ENCODE data around the gene LGR6. TPM values are rescaled to one million over a fixed set of nuclear protein-coding genes. Genes with fewer than 3 reads are reported as not detected.
"Not testable (repeated sequence)": the region's sequence is repeated elsewhere in the genome, so short reads cannot be mapped to it uniquely, and the experiment has no call there.

The LGR6 gene
- total RNA-seq, 1 experiment from 2014 or later = 0.56 TPM

GRCh38 chr1:202187697-202188407 is 5.7 kb upstream of the LGR6 start:
- ChIA-PET POLR2A (interaction anchor here (1.3 to 2.7 kb wide), 2 partner anchors 127 to 128 kb away, joined by 4 to 11 read pairs; no protein-coding TSS in a partner anchor), CTCF (interaction anchor here (0.5 to 21.3 kb wide), 22 partner anchors 8 to 531 kb away, joined by 3 to 954 read pairs (median 9); partner anchors contain the start of gene UBE2T)
- Mint-ChIP-seq H3K9me3 (ENCODE audit: unreplicated experiment) (no peaks in the 10 kb centered on the region), H3K4me1 (ENCODE audit: insufficient read depth, unreplicated experiment) (peaks cover 13% of the 10 kb centered on the region), H3K4me3 (ENCODE audit: unreplicated experiment) (no peak overlapping the region), H3K27ac (ENCODE audit: low read depth, unreplicated experiment) (no peak overlapping the region), H3K36me3 (ENCODE audit: insufficient read depth, unreplicated experiment) (peaks cover 5% of the 10 kb centered on the region), H3K27me3 (ENCODE audit: insufficient read depth, unreplicated experiment) (peaks cover 48% of the 10 kb centered on the region)
- intact Hi-C loops (cut with micrococcal nuclease) = loop anchor here (10.0 kb wide), 1 partner anchor 257 kb away; no protein-coding TSS in a partner anchor
- no peak for TF ChIP-seq CTCF (IDR thresholded peaks at IDR 0.05; ENCODE audit: unreplicated experiment)
- no TSS peak for BruUV-seq (replicated peaks)
- no peak for DNase-seq (ENCODE audit: unreplicated experiment)

- peak; percentile 99 for TF ChIP-seq CTCF (IDR thresholded peaks at IDR 0.05; ENCODE audit: unreplicated experiment)
- intact Hi-C loops (cut with micrococcal nuclease) = loop anchor here (1.0 to 10.0 kb wide), 2 partner anchors 126 to 256 kb away; no protein-coding TSS in a partner anchor
- H3K4me1 Mint-ChIP-seq (ENCODE audit: insufficient read depth, unreplicated experiment) = peaks cover 6% of the 10 kb centered on the region
- H3K27me3 Mint-ChIP-seq (ENCODE audit: insufficient read depth, unreplicated experiment) = peaks cover 46% of the 10 kb centered on the region
- no peaks in the 10 kb centered on the region for H3K9me3 Mint-ChIP-seq (ENCODE audit: unreplicated experiment)
- DNase-seq (ENCODE audit: unreplicated experiment) = peak; percentile 87
- H3K36me3 Mint-ChIP-seq (ENCODE audit: insufficient read depth, unreplicated experiment) = peaks cover 5% of the 10 kb centered on the region
- ChIA-PET POLR2A (interaction anchor here (0.6 to 2.7 kb wide), 10 partner anchors 8 to 641 kb away, joined by 3 to 11 read pairs (median 3); no protein-coding TSS in a partner anchor), CTCF (interaction anchor here (0.6 to 21.3 kb wide), 65 partner anchors 10 to 1342 kb away, joined by 3 to 954 read pairs (median 5); partner anchors contain the start of genes PTPN7 and UBE2T)
- H3K4me3 Mint-ChIP-seq (ENCODE audit: unreplicated experiment) = no peak overlapping the region
- no TSS peak for BruUV-seq (replicated peaks)
- no peak overlapping the region for H3K27ac Mint-ChIP-seq (ENCODE audit: low read depth, unreplicated experiment)
These were observed 4.4 kb upstream of the LGR6 start for GRCh38 chr1:202189001-202189790.

DNA sequence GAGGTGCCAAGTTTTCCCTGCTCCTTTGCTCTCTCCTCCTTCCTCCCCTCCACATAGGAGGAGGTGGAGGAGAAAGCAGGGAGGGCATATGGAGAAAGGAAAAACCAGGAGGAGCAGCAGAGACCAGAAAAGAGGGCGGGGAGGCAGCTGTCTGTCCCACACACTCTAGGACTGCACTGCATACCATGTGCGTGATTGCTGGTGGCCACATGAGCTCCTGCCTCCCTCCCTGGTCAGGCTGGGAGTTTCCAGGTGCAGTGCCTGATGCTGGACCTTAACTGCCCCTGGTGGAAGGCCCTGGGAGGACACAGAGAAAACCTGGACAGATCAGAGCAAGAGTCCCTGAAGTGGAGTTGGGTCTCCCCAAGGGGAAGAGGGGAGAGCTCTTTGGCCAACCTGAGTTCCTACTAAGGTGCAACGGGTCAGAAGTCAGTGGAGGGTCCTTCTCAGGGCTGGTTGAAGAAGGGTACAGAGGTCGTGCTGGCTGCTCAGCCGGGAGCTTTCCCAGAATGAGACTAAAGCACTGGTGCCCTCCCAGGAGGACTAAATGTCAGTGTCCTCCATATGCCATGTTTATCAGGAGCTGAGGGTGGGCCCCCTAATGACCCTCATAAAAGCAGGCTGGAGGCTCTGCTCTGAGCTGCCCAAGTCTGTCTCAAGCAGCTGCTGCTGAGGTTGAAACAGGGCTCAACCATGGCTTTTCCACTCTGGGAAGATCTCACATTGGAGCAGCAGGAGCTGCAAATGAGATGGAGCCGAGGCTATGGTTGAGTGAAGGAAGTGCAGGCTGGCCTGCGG is 3.5 kb upstream of the LGR6 start:
- intact Hi-C loops (cut with micrococcal nuclease) = loop anchor here (1.0 to 10.0 kb wide), 2 partner anchors 125 to 255 kb away; no protein-coding TSS in a partner anchor
- peaks cover 5% of the 10 kb centered on the region for H3K36me3 Mint-ChIP-seq (ENCODE audit: insufficient read depth, unreplicated experiment)
- H3K4me1 Mint-ChIP-seq (ENCODE audit: insufficient read depth, unreplicated experiment) = peaks cover under 1% of the 10 kb centered on the region
- H3K27ac Mint-ChIP-seq (ENCODE audit: low read depth, unreplicated experiment) = no peak overlapping the region
- peak; percentile 51 for DNase-seq (ENCODE audit: unreplicated experiment)
- ChIA-PET POLR2A (interaction anchor here (0.6 to 2.7 kb wide), 10 partner anchors 7 to 152 kb away, joined by 3 to 11 read pairs (median 3); partner anchors contain the start of gene UBE2T), CTCF (interaction anchor here (0.6 to 21.3 kb wide), 62 partner anchors 10 to 1341 kb away, joined by 3 to 954 read pairs (median 5); partner anchors contain the start of genes PTPN7 and UBE2T)
- H3K9me3 Mint-ChIP-seq (ENCODE audit: unreplicated experiment) = no peaks in the 10 kb centered on the region
- BruUV-seq (replicated peaks) = no TSS peak
- peaks cover 49% of the 10 kb centered on the region for H3K27me3 Mint-ChIP-seq (ENCODE audit: insufficient read depth, unreplicated experiment)
- no peak overlapping the region for H3K4me3 Mint-ChIP-seq (ENCODE audit: unreplicated experiment)
- peak; percentile 31 for TF ChIP-seq CTCF (IDR thresholded peaks at IDR 0.05; ENCODE audit: unreplicated experiment)

DNA sequence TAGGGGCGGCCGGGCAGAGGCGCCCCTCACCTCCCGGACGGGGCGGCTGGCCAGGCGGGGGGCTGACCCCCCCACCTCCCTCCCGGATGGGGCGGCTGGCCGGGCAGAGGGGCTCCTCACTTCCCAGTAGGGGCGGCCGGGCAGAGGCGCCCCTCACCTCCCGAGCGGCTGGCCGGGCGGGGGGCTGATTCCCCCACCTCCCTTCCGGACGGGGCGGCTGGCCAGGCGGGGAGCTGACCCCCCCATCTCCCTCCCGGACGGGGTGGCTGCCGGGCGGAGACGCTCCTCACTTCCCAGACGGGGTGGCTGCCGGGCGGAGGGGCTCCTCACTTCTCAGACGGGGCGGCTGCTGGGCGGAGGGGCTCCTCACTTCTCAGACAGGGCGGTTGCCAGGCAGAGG is 2.2 kb upstream of the LGR6 start:
- H3K4me1 Mint-ChIP-seq (ENCODE audit: insufficient read depth, unreplicated experiment); H3K9me3 Mint-ChIP-seq (ENCODE audit: unreplicated experiment); DNase-seq (ENCODE audit: unreplicated experiment); H3K27ac Mint-ChIP-seq (ENCODE audit: low read depth, unreplicated experiment); H3K36me3 Mint-ChIP-seq (ENCODE audit: insufficient read depth, unreplicated experiment); POLR2A ChIA-PET; H3K4me3 Mint-ChIP-seq (ENCODE audit: unreplicated experiment); BruUV-seq (replicated peaks); intact Hi-C loops (cut with micrococcal nuclease): not testable (repeated sequence)
- CTCF ChIA-PET = interaction anchor here (3.0 to 21.3 kb wide), 4 partner anchors 8 to 132 kb away, joined by 33 to 954 read pairs (median 48); no protein-coding TSS in a partner anchor
- H3K27me3 Mint-ChIP-seq (ENCODE audit: insufficient read depth, unreplicated experiment) = peaks cover 51% of the 10 kb centered on the region

Measured in MCF 10A (cell line).